HG03460 (cell line): ENCODE data around the gene ZSWIM3.
"Not testable (repeated sequence)": the region's sequence is repeated elsewhere in the genome, so short reads cannot be mapped to it uniquely, and the experiment has no call there.

Source experiments
- ATAC-seq: cut with Tn5 transposase; IDR thresholded peaks from one replicate; pipeline ENCODE4 v1.9.1; 2021; ENCODE audit not compliant: unreplicated experiment

ZSWIM3 gene

DNA sequence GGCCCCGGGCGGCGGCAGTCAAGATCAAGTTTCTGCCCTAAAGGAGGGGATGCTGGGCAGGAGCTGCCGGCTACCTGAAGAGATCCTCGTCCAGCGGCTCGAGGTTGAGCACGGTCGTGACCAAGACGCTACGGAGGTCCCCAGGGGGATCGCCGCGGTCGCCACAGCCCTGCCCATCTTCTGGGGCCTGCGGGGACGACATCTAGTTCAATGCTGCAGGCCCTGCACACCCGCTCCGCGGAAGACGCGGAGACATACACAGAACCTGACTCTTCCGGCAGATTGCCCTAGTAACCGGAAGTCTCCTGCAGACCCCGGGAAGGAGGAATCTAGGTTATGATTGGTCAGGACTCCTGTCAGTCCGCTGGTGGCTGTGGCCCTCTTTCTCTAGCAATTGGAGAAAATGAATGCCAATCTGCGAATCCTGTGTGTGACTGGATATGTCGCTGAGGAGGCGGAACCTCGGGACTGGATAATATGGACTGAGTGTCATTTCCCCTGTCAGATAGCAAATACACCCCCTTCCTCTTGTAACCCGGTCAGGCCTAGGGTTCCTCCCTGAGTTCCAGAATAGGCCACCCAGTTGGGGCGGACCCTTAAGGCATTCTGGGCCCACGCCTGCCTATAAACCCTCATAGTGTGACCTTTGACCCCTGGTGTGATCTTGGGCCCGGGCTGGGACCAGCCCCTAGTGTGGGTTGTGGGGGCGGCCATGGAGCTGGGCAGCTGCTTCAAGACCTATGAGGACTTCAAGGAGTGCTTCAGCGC, at the start of gene ZSWIM3, which contains the start of gene ACOT8:
Gene ZSWIM3, plus strand, starts transcription at position 501 of the 768 bp plus-strand sequence. Its CDS starts 212 bp downstream, at position 713.
Gene ACOT8, minus strand, starts transcription at position 279 of the 768 bp plus-strand sequence. Its CDS starts 77 bp downstream, at position 202.
- ATAC-seq, result peak; percentile 98

DNA sequence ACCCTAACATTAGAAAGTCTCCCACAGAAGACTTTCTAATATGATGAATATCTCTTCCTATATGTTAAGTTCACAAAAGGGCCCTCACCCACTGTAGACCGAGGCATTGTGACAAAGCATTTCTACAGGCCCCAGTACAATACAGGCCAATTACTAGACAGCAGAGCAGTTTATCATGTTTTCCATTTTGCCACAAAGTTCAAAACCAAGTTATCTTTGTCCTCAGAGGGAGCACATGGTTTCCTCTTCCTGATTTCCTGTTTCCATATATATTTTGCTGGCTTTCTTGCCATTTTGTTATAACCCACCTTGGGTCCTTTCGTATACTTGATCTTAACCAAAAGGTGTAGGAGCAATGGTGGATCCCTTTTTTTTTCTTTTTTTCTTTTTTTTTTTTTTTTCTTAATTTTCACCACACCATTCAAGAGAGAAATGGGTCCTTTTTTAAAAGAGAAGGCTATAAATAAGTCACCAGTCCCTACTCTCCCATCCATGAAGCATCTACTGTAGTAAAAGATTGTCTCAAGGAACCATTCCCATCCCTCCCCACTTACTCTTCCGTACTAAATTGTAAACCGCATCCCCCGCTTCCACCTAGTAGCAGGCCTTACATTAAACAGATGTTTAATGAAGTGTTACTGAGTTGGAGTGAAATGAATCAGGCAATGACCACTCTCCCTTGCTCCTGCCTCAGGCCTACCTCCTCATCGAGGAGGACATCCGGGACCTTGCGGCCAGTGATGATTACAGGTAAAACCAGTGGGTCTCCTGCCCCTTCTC, 47.0 kb upstream of the ZSWIM3 start:
- ATAC-seq, result no peak

DNA sequence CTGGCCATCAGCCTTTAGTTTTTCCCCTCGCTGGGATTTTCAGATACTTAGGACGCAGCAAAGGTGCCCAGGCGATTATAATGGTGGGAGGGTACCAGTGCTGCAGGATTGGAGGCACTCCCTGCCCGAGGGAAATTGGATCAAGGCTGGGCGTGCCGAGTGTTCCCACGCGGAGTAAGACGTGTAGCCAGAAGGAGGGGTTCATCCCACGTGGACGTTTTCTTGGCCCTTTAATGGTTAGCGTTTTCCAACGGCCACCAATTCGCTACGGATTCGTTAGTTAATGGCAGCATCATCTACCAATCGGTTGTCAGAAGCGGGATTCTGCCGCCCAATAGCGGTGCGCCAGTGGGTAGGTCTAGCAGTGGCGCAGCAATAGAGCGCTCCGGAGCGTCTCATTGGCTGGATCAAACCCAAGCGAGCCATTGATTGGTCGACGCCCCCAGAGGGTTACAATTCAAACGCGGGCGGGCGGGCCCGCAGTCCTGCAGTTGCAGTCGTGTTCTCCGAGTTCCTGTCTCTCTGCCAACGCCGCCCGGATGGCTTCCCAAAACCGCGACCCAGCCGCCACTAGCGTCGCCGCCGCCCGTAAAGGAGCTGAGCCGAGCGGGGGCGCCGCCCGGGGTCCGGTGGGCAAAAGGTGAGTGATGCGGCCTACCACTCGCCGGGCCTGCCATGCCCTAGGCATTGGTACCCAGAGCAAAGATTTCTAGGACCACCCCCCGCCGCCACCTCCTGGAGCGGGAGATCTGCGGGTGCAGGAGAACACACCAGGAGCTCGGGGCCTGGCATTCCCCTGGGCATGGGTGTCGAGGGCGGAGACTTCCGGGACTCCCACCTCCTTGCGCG, 45.0 kb upstream of the ZSWIM3 start, which contains the start of gene UBE2C:
Gene UBE2C, plus strand, starts transcription at position 488 of the 849 bp plus-strand sequence. Its CDS starts 52 bp downstream, at position 540.
- peak; percentile 96 for ATAC-seq

DNA sequence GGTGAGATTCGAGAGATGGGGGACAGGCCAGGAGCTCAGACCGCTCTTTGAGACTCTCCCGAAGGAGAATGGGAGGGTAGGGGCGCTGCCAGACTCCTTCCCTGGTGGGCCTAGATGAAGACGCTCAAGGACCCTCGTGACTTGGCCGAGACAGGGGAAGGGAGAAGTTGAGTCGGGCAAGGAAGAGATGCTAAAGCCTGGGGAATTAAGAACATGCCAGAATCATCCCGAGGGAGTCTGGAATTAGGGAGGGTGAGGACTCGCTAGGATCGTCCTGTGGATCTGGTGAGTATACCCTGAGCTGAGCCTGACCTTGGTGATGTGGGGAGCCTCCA, 44.4 kb upstream of the ZSWIM3 start:
- ATAC-seq, result no peak

DNA sequence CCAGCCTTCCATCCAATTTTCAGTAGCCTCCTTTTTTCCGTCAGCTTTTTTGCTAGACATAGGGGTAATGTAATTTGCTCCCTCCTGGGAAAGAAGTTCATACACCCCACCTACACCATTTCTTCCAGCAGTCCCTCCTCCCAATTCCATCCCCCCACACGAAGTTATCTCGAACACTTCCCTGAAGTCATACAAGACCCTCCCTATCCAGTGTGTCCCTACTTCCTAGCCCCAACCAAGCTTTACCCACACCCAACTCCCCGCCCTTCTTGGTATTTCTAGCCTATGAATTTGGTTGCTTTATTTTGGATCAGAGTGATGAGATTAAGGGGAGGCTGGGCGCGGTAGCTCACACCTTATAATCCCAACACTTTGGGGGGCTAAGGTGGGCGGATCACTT, 43.9 kb upstream of the ZSWIM3 start:
- ATAC-seq, result no peak

DNA sequence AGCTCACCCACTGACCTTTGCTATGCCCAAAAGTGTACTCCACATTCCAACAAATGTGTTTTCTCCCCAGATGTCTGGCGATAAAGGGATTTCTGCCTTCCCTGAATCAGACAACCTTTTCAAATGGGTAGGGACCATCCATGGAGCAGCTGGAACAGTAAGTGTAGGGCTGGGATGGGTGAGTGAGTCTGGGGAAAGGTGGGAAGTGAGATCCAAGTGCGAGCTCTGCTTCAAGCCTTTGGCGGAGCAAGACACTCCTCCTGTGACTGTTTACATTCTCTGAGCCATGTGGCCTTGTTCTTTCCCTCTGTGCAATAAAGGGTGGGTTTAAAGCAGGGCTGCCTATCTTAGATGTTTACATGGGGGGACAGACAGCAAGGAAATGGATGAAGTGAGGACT, 43.1 kb upstream of the ZSWIM3 start:
- ATAC-seq, result no peak

DNA sequence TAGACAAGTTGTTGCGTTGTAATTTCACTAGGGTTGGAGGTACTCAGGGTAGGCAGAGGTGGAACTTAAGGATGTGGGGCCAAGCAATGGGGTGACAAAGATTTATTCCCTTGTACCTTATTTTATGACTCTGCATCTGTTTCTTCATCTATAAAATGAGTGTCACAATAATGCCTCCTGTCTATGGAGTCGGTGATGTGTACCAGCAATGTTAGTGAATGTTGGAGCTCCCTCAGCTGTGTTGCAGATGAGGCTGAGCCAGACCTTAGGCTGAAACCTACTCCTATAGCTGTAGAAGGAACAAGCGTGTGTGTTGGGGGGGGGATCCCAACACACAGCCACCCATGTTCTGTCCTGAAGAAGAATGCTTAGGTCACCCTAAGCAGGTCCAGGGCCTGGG, 40.5 kb upstream of the ZSWIM3 start:
- ATAC-seq, result no peak

DNA sequence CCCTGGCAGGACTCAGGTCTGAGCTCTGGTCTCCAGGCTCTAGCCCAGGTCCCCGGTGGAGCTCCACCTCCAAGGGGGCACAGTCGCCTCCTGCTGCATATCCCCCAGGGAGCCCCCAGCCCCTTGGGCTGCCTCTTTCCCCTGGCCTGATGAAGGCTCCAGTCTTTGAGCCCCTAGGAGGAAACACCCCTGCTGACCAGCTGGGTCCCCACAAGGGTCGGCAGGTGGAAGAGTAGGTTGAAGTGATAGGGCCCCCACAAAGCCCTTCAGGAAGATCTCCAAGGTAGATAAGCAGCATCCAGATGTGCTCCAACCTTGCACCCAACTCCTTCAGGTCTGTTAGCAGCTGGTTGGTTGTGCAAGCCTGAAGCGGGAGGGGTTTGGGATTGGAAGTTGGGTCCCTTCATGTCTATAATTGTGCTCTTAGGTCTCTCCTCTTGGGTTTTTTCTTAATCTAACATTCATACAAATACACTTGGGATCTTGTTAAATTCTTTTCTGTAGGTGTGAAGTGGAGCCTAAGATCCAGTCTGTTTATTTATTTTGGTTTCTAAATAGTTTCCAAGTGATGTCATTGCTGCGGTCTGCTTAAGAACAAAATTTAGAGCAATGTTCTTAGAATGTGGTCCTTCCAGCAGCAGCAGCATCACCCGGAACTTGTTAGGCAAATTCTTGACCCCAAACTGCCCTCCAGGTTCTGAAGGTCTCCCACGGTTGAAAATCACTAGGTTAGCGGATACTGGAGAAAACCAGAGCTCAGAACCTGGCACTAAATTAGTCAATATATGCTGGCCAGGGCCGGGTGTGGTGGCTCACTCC, 39.8 kb upstream of the ZSWIM3 start:
- ATAC-seq, result no peak

DNA sequence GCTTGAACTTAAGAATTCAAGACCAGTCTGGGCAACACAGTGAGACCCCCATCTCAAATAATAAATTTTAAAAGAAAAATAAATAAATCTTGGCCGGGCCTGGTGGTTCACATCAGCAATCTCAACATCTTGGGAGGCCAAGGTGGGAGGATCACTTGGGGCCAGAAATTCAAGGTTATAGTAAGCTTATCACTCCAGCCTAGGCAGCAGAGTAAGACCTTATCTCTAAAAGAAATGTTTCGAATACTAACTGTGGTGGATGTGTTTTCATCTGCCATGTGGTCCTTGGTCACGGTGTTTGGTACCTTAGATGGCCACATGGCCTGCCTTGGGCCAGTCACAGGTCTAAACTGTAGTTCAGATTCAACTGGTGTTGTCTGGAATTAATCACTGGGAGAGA, 39.2 kb upstream of the ZSWIM3 start:
- no peak for ATAC-seq

DNA sequence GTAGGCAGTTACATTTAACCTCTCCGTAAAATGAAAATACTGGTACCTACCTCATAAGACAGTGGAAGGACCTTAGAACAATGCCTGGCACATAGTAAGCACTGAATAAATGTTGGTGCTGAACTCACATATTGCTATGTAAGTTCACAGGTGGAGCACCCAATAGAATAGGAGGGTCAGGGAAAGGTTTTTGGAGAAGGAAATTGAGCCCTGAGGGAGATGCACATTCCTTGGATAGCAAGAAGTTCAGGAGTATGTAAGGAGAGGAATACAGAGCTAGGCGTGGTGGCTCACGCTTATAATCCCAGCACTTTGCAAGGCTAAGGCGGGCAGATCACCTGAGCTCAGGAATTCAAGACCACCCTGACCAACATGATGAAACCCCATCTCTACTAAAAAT, 37.9 kb upstream of the ZSWIM3 start:
- no peak for ATAC-seq

DNA sequence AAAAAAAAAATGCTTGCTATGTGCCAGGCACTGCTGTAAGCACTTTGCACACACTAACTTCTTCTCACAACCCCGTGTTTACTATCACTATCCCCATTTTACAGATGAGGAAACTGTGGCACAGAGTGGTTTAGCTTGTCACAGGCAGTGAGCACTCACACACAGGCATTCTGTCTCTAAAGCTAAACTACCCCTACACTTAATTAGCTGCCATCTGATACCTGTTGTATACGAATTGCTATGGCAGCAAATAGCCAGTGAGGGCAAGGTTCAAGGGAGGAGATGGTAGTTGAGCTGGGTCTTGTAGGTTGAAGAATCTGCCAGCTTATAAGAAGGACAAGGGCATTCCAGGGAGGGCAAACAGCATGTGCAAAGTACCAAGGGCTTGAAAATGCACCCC, 35.5 kb upstream of the ZSWIM3 start:
- no peak for ATAC-seq

DNA sequence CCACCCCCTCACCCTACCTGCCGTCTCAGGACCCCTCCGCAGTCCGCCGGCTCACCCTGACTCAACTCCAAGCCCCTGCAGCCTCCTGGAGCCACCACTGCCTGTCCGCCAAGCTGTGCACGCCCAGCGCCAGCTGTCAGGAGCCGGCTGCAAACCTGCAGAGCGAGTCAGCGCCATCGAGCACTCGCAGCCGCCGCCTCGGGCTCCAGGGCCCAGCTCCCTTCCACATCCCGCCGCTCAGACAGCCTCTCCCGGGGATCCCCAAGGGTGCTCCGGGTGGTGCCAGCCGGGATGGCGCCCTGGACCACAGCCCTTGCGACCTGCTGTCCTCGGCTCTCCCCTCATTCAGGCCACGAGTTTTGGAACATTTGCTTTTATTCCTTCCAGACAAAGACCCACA, 34.6 kb upstream of the ZSWIM3 start:
- ATAC-seq, result no peak

DNA sequence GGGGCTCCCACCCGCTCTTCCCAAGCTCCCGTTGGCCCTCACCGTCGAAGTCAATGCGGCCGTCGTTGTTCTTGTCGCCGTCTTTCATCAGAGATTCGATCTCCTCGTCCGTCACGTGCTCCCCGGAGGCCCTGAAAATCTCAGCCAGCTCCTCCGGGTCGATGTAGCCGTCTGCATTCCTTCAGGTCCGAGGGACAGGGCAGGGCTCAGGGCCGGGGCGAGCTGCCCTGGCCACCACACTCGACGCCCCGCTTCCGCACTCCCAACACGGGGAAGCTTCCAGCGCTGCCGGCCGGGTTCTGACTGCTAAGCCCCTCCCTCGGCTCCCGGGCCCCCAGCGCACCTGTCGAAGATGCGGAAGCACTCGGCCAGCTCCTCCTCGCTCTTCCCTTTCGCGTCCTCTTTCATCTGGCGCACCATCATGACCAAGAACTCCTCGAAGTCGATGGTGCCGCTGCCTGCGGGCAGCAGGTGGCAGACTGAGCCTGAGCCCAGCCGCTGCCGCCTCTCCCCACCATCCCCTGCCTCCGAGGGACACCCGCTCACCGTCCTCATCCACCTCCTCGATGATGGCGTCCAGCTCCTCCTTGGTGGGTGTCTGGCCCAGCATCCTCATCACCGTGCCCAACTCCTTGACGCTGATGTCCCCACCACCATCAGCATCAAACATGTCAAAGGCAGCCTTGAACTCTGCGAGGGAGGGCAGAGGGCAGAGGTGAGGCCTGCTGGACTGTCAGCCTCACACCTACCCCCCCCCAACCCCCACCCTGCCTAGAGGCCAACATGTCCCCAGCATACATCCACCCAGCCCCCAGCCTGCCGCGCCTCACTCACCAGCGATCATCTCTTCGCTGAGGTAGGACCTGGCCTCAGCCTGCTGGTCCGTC, 33.2 kb upstream of the ZSWIM3 start:
- no peak for ATAC-seq

DNA sequence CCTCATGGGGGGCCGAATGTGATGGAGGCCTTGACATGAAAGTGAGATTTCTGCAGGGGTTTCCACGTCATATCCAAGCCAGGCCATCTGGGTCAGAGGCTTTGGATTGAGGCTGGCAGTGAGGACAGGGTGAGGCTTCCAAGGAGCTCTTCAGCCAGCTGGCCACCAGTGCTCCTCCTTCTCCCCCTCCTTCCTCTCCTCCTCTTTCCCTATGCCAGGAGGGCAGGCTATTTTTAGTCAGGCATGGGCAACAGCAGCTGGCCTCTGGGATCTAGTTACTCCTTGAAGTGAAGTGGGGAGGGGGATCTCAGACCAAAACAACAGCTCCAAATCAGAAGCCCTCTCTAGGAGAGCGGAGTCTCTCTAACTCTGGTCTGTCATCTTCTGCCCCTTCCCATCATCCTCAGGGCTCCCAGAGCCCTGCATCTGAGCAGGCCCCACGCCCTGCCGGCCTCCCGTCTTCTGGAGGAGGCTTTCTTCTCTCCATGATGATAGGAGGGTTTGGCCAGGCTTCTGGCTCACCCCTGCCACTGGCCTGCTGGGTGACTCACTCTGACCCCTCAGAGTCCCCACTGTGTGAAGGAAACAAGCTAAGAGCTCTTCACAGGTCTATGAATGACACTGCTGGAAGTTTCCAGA, 30.9 kb upstream of the ZSWIM3 start:
- no peak for ATAC-seq

DNA sequence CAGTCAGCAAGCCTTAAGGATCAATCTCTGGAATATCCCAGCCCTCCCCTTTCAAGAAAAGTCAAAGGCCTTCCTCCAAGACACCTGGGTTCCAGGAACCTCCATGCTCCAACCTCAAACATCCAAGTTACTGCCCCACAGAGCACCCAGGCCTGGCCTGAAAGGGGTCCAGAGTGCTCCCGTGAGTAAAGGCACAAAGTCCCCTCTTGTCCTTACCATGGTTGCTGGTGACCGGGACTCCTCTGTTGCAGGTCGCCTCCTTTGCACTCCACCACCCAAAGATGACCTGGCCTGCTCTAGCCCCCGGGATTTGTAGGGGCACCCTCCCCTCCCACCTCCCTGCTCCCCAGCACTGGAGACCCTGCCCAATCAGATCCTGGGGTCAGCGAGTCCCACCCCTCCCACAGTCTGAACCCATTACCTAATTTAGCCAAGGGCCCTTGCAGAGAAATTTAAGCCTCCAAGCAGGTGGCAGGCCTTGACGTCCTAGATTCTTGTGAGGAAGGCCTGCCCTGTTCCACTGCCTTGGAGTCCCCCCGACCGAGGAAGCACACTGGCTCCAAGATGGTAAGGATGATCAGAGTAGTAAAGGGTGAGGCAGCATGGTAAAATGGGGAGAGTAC, 30.3 kb upstream of the ZSWIM3 start, which contains the start of gene TNNC2:
Gene TNNC2, minus strand, starts transcription at position 283 of the 623 bp plus-strand sequence. Its CDS starts 64 bp downstream, at position 219.
- no peak for ATAC-seq

DNA sequence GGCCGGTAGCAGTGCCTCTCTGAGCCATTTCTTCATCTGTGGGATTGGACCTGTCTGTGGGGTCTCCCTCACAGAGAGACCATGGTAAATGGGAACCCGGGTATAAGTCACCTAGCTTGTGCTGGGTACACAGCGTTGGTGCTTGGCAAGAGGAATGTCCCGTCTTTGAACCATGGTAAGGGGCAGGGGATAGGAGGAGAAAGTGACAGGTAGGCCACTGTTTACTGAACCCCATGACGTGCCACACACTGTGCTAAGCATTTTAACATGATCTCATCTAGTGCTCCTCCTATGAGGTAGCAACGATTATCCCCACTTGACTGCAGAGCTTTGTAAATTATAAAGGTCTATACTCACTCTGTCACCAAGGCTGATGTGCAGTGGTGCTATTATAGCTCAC, 29.7 kb upstream of the ZSWIM3 start:
- no peak for ATAC-seq

DNA sequence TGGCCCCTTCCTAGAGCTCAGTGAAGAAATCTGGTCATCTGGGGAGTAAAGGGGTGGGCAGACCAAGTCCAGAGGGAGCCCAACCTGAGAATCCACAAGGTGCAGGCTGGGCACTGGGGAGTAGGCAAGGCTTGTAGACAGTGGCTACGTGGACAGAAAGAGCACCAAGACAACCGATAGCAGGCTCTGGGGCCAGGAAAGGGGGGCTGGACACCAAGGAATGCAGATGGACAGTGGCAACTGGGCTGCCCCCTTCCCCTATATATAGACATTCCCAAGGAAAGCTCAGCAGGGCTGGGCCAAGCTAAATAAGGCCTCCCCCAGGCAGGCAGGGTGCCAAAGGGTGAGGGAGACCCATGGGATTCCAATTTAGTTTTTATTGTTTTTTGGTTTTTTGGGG, 28.8 kb upstream of the ZSWIM3 start:
- no peak for ATAC-seq

DNA sequence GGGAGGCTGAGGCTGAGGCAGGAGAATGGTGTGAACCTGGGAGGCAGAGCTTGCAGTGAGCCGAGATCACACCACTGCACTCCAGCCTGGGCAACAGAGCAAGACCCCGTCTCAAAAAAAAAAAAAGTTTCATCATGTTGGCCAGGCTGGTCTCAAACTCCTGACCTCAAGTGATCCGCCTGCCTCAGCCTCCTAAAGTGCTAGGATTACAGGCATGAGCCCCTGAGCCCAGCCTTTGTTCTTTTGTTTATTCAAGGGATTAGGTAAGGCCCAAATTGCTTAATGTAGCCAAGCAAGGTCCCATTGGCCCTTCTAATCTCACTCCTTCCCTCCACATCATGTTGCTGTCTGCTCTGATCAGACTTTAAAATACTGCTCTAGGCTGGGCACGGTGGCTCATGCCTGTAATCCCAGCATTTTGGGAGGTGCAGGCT, 27.7 kb upstream of the ZSWIM3 start:
- ATAC-seq, result not testable (repeated sequence)
